T-cell (primary cell): ENCODE data around the gene DMXL1. TPM values are rescaled to one million over a fixed set of nuclear protein-coding genes. Genes with fewer than 3 reads are reported as not detected.

Experiments used
- ATAC-seq, 4 experiments: fragments of 200-7000 bp in 3 of 4; fragments of 150-1000 bp in 1 of 4; cut with Tn5 transposase; replicated peaks in 1 of 4; 1 replicate in 3 of 4; 2 replicates in 1 of 4; pipeline ENCODE4 v1.10.0; 2021; ENCODE audit warnings: moderate library complexity in 3 of 4, mild to moderate bottlenecking in 2 of 4, moderate number of reproducible peaks in 1 of 4
- CTCF ChIA-PET, 2 donors: fragments of 300-600 bp; sonication (Branson Sonifier 250); formaldehyde crosslinking; loops; one replicate each; lab custom pipeline; 2022; ENCODE audit warnings: antibody characterized with exemption in 2 of 2; lab: Charles Lee
- POLR2A ChIA-PET, 2 donors: fragments of 300-600 bp; sonication (Branson Sonifier 250); formaldehyde crosslinking; loops; one replicate each; lab custom pipeline; 2022; ENCODE audit warnings: antibody characterized with exemption in 2 of 2; lab: Charles Lee
- DNase-seq, 35 experiments: peaks; one replicate each; pipeline versions ENCODE4 v3.0.0 to v3.0.0-alpha.2; 2013 to 2023
- H3K27ac ChIP-seq: one replicate; pipeline ENCODE4 v1.5.1; 2013; ENCODE audit warnings: low read length
- H3K27me3 ChIP-seq, 2 experiments: replicated peaks in 1 of 2; 1 replicate in 1 of 2; 2 replicates in 1 of 2; pipeline versions ENCODE4 v1.6.1 to v1.7.0; 2013; ENCODE audit warnings: low read length in 1 of 2, mixed read lengths in 1 of 2; ENCODE audit not compliant: control insufficient read depth in 2 of 2, insufficient read depth in 2 of 2; ENCODE audit errors: extremely low read depth in 1 of 2
- H3K36me3 ChIP-seq, 2 donors: 1 replicate in 1 of 2; 2 replicates in 1 of 2; pipeline versions ENCODE4 v1.6.1 to v1.7.0; 2013; ENCODE audit warnings: low read length in 1 of 2; ENCODE audit not compliant: control insufficient read depth in 2 of 2, insufficient read depth in 1 of 2; ENCODE audit errors: extremely low read depth in 1 of 2
- H3K4me1 ChIP-seq, 2 experiments: 1 replicate in 1 of 2; 2 replicates in 1 of 2; pipeline versions ENCODE4 v1.6.1 to v1.7.0; 2013; ENCODE audit warnings: low read length in 2 of 2, mixed read lengths in 1 of 2; ENCODE audit not compliant: insufficient read depth in 2 of 2, control insufficient read depth in 1 of 2; ENCODE audit errors: extremely low read depth in 1 of 2
- H3K4me3 ChIP-seq, 2 donors: 1 replicate in 1 of 2; 2 replicates in 1 of 2; pipeline versions ENCODE4 v1.5.1 to v1.7.0; 2013; ENCODE audit warnings: mild to moderate bottlenecking in 2 of 2, low read length in 1 of 2, moderate library complexity in 1 of 2; ENCODE audit not compliant: control insufficient read depth in 1 of 2; ENCODE audit errors: extremely low read depth in 1 of 2
- H3K9me3 ChIP-seq: 2 replicates; pipeline ENCODE4 v1.7.0; 2013
- H3K27ac Mint-ChIP-seq, 2 donors: one replicate each; pipeline ENCODE4 v1.8.0; 2020 to 2021; ENCODE audit warnings: mild to moderate bottlenecking in 2 of 2, mixed read lengths in 2 of 2
- H3K27me3 Mint-ChIP-seq, 2 donors: one replicate each; pipeline ENCODE4 v1.8.0; 2021 to 2022; ENCODE audit warnings: mixed read lengths in 2 of 2
- H3K36me3 Mint-ChIP-seq: one replicate; pipeline ENCODE4 v1.8.0; 2021; ENCODE audit warnings: mixed read lengths
- H3K4me1 Mint-ChIP-seq, 3 donors: one replicate each; pipeline ENCODE4 v1.8.0; 2020 to 2022; ENCODE audit warnings: mixed read lengths in 3 of 3, mild to moderate bottlenecking in 1 of 3
- H3K4me3 Mint-ChIP-seq, 3 donors: one replicate each; pipeline ENCODE4 v1.8.0; 2020 to 2022; ENCODE audit warnings: mild to moderate bottlenecking in 3 of 3, mixed read lengths in 3 of 3, moderate library complexity in 3 of 3
- H3K9me3 Mint-ChIP-seq, 3 donors: one replicate each; pipeline ENCODE4 v1.8.0; 2020 to 2022; ENCODE audit warnings: mixed read lengths in 3 of 3
- WGBS: methylation state at CpG from one replicate; pipeline ENCODE4 v1.1.5; 2013; ENCODE audit warnings: missing lambda C conversion rate; ENCODE audit not compliant: insufficient coverage; 5-methylcytosine and 5-hydroxymethylcytosine counted together
- total RNA-seq, 35 experiments: library from RNA in 6 of 35; stranded (reverse) in 6 of 35; fragments of 120-200 nt in 1 of 35; gene quantifications; one replicate each; pipeline versions ENCODE4 v1.2.1 to v1.2.4 and lab custom pipeline; 2013 to 2026

The DMXL1 gene
- total RNA-seq, 5 donors from 2014 or later (not counting 1 experiment from before 2014, with no cell fraction given) = 25.8 to 37.2 (median 28.2) TPM

DNA sequence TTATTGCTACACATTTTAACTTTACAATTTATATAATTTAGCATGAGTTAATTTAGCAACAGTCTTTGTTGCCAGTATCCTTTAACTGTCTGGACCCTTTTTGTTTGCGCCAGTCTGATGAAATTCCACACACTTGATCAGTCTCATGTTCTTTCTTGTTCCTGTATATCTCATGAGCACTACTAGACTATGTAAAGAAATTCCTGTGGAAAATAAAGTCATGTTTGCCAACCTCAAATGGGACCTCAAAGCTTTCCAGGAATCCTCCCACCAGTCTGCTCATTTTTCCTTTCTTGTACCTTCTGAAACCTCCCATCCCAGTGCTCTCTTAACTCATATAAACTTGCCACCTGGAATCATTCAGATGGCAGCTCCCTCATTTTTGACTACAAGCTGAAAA, 8.0 kb downstream of the DMXL1 start:
- H3K27me3 ChIP-seq = no peaks in the 10 kb centered on the region
- Mint-ChIP-seq H3K27me3 (no peaks in the 10 kb centered on the region), H3K9me3 (no peaks in the 10 kb centered on the region), H3K4me3 (peak overlapping the region in 1 of 3 donors; percentile 42), H3K4me1 (peaks cover 43 to 47% (median 43%) of the 10 kb centered on the region in 3 donors), H3K27ac (peak overlapping the region in 1 of 2 donors; percentile 4), H3K36me3 (peaks cover 8% of the 10 kb centered on the region)
- no peaks in the 10 kb centered on the region for H3K36me3 ChIP-seq
- WGBS = no CpG with 5 or more reads among the region's 1 CpG
- DNase-seq (no peak), ATAC-seq (no peak)
- ChIA-PET CTCF (interaction anchor here in 1 of 2 donors (1.0 kb wide), 1 partner anchor 91 kb away, joined by 3 read pairs; the partner anchor contains the start of gene DTWD2), POLR2A (interaction anchor here in 1 of 2 donors (1.1 kb wide), 1 partner anchor 20 kb away, joined by 4 read pairs; no protein-coding TSS in a partner anchor)
- H3K27ac ChIP-seq = no peak overlapping the region
- H3K4me1 ChIP-seq = peaks cover 0 to 2% of the 10 kb centered on the region in 2 experiments
- H3K9me3 ChIP-seq = no peaks in the 10 kb centered on the region
- no peak overlapping the region for H3K4me3 ChIP-seq

DNA sequence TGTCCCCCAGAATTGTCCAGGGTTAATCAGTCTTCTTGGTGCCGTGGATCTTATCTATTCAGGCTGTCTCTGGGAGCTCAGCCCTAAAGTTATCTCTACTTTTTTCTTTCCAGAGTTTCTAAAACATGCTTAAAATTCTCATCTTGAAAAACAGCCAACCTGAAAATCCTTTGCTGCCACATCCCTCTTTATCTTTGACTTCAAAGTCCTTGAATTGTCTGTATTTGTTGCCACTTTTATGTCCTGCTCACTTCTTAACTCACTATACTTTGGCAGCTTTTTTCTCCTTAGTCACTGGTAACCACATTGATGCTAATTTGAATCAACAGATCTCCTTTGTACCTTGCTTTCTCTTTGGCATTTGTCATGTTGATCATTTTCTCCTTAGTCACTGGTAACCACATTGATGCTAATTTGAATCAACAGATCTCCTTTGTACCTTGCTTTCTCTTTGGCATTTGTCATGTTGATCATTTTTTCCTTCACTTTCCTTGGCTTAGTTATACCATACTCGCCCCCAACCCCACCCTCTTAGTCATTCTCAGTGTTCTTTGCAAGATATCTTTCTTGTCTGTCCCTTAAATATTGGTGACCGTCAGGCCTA, 8.5 kb downstream of the DMXL1 start:
- Mint-ChIP-seq H3K27ac (peak overlapping the region in 1 of 2 donors; percentile 8), H3K4me3 (peak overlapping the region in 1 of 3 donors; percentile 42), H3K9me3 (no peaks in the 10 kb centered on the region), H3K36me3 (peaks cover 4% of the 10 kb centered on the region), H3K4me1 (peaks cover 37 to 43% (median 38%) of the 10 kb centered on the region in 3 donors), H3K27me3 (no peaks in the 10 kb centered on the region)
- CTCF ChIA-PET = interaction anchor here in 1 of 2 donors (1.0 kb wide), 1 partner anchor 91 kb away, joined by 3 read pairs; the partner anchor contains the start of gene DTWD2
- H3K4me1 ChIP-seq = peaks cover 0 to 2% of the 10 kb centered on the region in 2 experiments
- DNase-seq = no peak
- POLR2A ChIA-PET = interaction anchor here in 1 of 2 donors (1.1 kb wide), 1 partner anchor 19 kb away, joined by 4 read pairs; no protein-coding TSS in a partner anchor
- H3K4me3 ChIP-seq = no peak overlapping the region
- 71% methylated on average over 1 of the region's 3 CpGs for WGBS
- H3K27ac ChIP-seq = no peak overlapping the region
- H3K27me3 ChIP-seq = no peaks in the 10 kb centered on the region
- ATAC-seq = peak; percentile 50 to 66 (median 58)
- H3K9me3 ChIP-seq = no peaks in the 10 kb centered on the region
- no peaks in the 10 kb centered on the region for H3K36me3 ChIP-seq

DNA sequence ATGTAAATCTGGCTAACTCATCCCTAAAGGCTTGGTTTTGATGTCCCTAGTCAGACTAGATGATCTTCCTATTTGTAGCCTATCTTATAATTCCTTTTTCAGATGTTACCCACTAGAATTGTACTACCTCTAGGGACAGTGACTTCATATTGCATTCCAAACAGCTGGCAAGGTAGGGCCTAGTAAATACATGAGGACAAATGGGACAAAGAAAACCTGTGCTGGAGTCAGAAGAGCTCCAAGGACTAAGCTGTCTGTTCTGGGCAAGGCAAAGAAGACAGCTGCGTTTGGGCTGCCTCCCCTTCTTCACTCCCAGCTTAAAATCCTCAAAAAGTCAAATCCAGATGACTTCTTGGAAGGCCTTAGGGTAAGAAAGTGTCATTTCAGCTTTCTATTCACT, 10.0 kb downstream of the DMXL1 start:
- Mint-ChIP-seq H3K36me3 (peaks cover 15% of the 10 kb centered on the region), H3K27ac (no peak overlapping the region), H3K27me3 (no peaks in the 10 kb centered on the region), H3K4me1 (peaks cover 33 to 42% (median 35%) of the 10 kb centered on the region in 3 donors), H3K4me3 (no peak overlapping the region), H3K9me3 (peaks cover 0 to 7% (median 6%) of the 10 kb centered on the region in 3 donors)
- H3K36me3 ChIP-seq = no peaks in the 10 kb centered on the region
- H3K27me3 ChIP-seq = no peaks in the 10 kb centered on the region
- H3K4me3 ChIP-seq = no peak overlapping the region
- no peak for DNase-seq
- ChIA-PET POLR2A (interaction anchor here in 1 of 2 donors (1.0 kb wide), 1 partner anchor 10 kb away, joined by 4 read pairs; the partner anchor contains the start of gene DMXL1), CTCF (interaction anchor here in 1 of 2 donors (0.5 kb wide), 1 partner anchor 9 kb away, joined by 4 read pairs; no protein-coding TSS in a partner anchor)
- H3K9me3 ChIP-seq = no peaks in the 10 kb centered on the region
- no CpG with 5 or more reads among the region's 1 CpG for WGBS
- H3K4me1 ChIP-seq = peaks cover 0 to 2% of the 10 kb centered on the region in 2 experiments
- ATAC-seq = no peak
- H3K27ac ChIP-seq = no peak overlapping the region

DNA sequence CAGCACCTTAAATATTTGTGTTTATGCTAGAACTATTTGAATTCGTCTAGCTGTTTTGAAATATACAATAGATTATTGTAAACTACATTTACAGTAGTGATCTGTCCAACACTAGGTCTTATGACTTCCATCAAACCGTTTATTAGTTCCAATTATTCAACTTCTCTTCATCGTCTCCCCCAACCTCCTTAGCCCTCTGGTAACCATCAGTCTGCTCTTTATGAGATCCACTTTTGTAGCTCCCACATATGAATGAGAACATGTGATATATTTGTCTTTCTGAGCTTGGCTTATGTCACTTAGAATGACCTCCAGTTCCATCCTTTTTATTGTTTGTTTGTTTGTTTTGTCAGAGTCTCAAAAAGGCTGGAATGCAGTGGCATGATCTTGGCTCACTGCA, 11.8 kb downstream of the DMXL1 start:
- Histone ChIP-seq H3K4me1 (peaks cover 0 to 2% of the 10 kb centered on the region in 2 experiments), H3K27me3 (no peaks in the 10 kb centered on the region), H3K27ac (no peak overlapping the region), H3K4me3 (no peak overlapping the region), H3K9me3 (no peaks in the 10 kb centered on the region), H3K36me3 (no peaks in the 10 kb centered on the region)
- no peak overlapping the region for H3K27ac Mint-ChIP-seq
- peaks cover 0 to 21% (median 10%) of the 10 kb centered on the region in 3 donors for H3K9me3 Mint-ChIP-seq
- peaks cover 29% of the 10 kb centered on the region for H3K36me3 Mint-ChIP-seq
- no peaks in the 10 kb centered on the region for H3K27me3 Mint-ChIP-seq
- no peak for DNase-seq
- no CpG with 5 or more reads among the region's 3 CpGs for WGBS
- no peak overlapping the region for H3K4me3 Mint-ChIP-seq
- H3K4me1 Mint-ChIP-seq = peaks cover 40 to 50% (median 43%) of the 10 kb centered on the region in 3 donors
- ChIA-PET POLR2A (interaction anchor here in 1 of 2 donors (0.6 kb wide), 1 partner anchor 259 kb away, joined by 3 read pairs; no protein-coding TSS in a partner anchor), CTCF (no interaction called here)
- no peak for ATAC-seq

DNA sequence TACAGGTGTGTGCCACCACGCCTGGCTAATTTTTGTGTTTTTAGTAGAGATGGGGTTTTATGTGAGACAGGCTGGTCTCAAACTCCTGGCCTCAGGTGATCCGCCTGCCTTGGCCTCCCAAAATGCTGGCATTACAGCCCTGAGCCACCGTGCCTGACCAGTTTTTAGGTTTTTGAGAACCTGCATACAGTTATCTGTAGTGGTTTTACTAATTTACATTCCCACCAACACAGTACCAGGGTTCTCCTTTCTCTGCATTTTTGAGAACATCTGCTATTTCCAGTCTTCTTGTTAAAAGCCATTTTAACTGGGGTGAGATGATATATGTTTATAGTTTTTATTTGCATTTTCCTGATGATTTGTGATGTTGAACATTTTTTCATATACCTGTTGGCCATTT, 12.8 kb downstream of the DMXL1 start:
- Mint-ChIP-seq H3K27me3 (no peaks in the 10 kb centered on the region), H3K27ac (no peak overlapping the region), H3K36me3 (peaks cover 29% of the 10 kb centered on the region), H3K4me1 (peaks cover 40 to 51% (median 48%) of the 10 kb centered on the region in 3 donors), H3K9me3 (peaks cover 0 to 21% (median 10%) of the 10 kb centered on the region in 3 donors), H3K4me3 (no peak overlapping the region)
- Histone ChIP-seq H3K9me3 (no peaks in the 10 kb centered on the region), H3K27ac (no peak overlapping the region), H3K4me1 (peaks cover 0 to 2% of the 10 kb centered on the region in 2 experiments), H3K36me3 (no peaks in the 10 kb centered on the region), H3K27me3 (no peaks in the 10 kb centered on the region), H3K4me3 (no peak overlapping the region)
- no peak for ATAC-seq
- ChIA-PET POLR2A (no interaction called here), CTCF (no interaction called here)
- 100% methylated on average over 1 of the region's 3 CpGs for WGBS
- DNase-seq = no peak

DNA sequence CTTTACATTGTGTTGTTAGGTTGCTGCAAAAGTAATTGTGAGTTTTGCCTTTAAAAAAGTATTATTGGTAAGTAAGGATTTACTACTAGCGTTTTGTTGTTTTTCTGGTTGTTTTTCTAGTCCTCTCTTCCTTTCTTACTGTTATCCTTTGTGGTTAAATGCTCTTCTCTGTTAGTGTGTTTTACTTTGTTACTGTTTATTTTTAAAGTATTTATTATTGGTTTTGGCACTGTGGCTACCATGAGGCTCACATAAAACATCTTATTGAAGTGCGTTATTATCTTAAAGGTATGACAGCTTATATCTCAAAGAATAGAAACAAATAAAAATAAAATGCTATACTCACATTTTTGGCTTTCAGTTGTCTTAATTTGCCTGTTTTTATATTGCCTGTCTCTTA, 17.6 kb downstream of the DMXL1 start:
- peaks cover 30 to 34% (median 32%) of the 10 kb centered on the region in 3 donors for H3K4me1 Mint-ChIP-seq
- Histone ChIP-seq H3K27ac (no peak overlapping the region), H3K9me3 (no peaks in the 10 kb centered on the region), H3K4me3 (no peak overlapping the region), H3K36me3 (peaks cover 0 to 4% of the 10 kb centered on the region in 2 donors), H3K27me3 (no peaks in the 10 kb centered on the region), H3K4me1 (no peaks in the 10 kb centered on the region)
- H3K9me3 Mint-ChIP-seq = peaks cover 0 to 25% (median 10%) of the 10 kb centered on the region in 3 donors
- H3K36me3 Mint-ChIP-seq = peaks cover 46% of the 10 kb centered on the region
- ChIA-PET POLR2A (interaction anchor here in 1 of 2 donors (0.6 kb wide), 1 partner anchor 65 kb away, joined by 3 read pairs; no protein-coding TSS in a partner anchor), CTCF (interaction anchor here in 1 of 2 donors (1.1 kb wide), 1 partner anchor 17 kb away, joined by 5 read pairs; the partner anchor contains the start of gene DMXL1)
- H3K27me3 Mint-ChIP-seq = no peaks in the 10 kb centered on the region
- no peak for DNase-seq
- WGBS = no CpG with 5 or more reads among the region's 2 CpGs
- no peak overlapping the region for H3K27ac Mint-ChIP-seq
- no peak overlapping the region for H3K4me3 Mint-ChIP-seq
- no peak for ATAC-seq
